Glutamatergic neuron (in vitro differentiated cells): ENCODE measurements around the gene TTLL4. TPM values are rescaled to one million over a fixed set of nuclear protein-coding genes. Genes with fewer than 3 reads are reported as not detected.
A peak's percentile ranks its signal among the peaks of the same experiment; 100 is the strongest.
"Not testable (repeated sequence)": the region's sequence is repeated elsewhere in the genome, so short reads cannot be mapped to it uniquely, and the experiment has no call there.

ENCODE experiments used
- DNase-seq: peaks from one replicate; pipeline ENCODE4 v3.0.0; 2022
- H3K27ac Mint-ChIP-seq: one replicate; pipeline ENCODE4 v1.8.0; 2020; ENCODE audit warnings: mild to moderate bottlenecking, mixed read lengths, inconsistent platforms; ENCODE audit not compliant: unreplicated experiment
- H3K27me3 Mint-ChIP-seq: one replicate; pipeline ENCODE4 v1.8.0; 2020; ENCODE audit warnings: mild to moderate bottlenecking, moderate library complexity, mixed read lengths, inconsistent platforms; ENCODE audit not compliant: unreplicated experiment
- H3K36me3 Mint-ChIP-seq: one replicate; pipeline ENCODE4 v1.8.0; 2020; ENCODE audit warnings: mild to moderate bottlenecking, mixed read lengths, inconsistent platforms; ENCODE audit not compliant: unreplicated experiment
- H3K4me1 Mint-ChIP-seq: one replicate; pipeline ENCODE4 v1.8.0; 2020; ENCODE audit warnings: mild to moderate bottlenecking, low read depth, mixed read lengths, inconsistent platforms; ENCODE audit not compliant: unreplicated experiment
- H3K4me3 Mint-ChIP-seq: one replicate; pipeline ENCODE4 v1.8.0; 2020; ENCODE audit warnings: mild to moderate bottlenecking, mixed read lengths, inconsistent platforms; ENCODE audit not compliant: unreplicated experiment
- H3K9me3 Mint-ChIP-seq: one replicate; pipeline ENCODE4 v1.8.0; 2020; ENCODE audit warnings: mild to moderate bottlenecking, moderate library complexity, mixed read lengths, inconsistent platforms; ENCODE audit not compliant: unreplicated experiment
- total RNA-seq: library from RNA; stranded (reverse); fragmentation: NEBNext Ultra II Directional; extraction: Animal tissue kit (Norgen Biotek cat#: 25700); gene quantifications from one replicate; pipeline ENCODE4 v1.2.1, GENCODE V29; 2021; ENCODE audit not compliant: unreplicated experiment
- TF ChIP-seq, protein P1 (sequence below): fragments of 200-600 bp; sonication (generic); IDR thresholded peaks from one replicate; pipeline ENCODE4 v1.5.0; 2021; ENCODE audit not compliant: partially characterized antibody, unreplicated experiment

The TTLL4 gene
- total RNA-seq, 1 donor from 2014 or later = 27.9 TPM

- TF ChIP-seq, protein P1, sequence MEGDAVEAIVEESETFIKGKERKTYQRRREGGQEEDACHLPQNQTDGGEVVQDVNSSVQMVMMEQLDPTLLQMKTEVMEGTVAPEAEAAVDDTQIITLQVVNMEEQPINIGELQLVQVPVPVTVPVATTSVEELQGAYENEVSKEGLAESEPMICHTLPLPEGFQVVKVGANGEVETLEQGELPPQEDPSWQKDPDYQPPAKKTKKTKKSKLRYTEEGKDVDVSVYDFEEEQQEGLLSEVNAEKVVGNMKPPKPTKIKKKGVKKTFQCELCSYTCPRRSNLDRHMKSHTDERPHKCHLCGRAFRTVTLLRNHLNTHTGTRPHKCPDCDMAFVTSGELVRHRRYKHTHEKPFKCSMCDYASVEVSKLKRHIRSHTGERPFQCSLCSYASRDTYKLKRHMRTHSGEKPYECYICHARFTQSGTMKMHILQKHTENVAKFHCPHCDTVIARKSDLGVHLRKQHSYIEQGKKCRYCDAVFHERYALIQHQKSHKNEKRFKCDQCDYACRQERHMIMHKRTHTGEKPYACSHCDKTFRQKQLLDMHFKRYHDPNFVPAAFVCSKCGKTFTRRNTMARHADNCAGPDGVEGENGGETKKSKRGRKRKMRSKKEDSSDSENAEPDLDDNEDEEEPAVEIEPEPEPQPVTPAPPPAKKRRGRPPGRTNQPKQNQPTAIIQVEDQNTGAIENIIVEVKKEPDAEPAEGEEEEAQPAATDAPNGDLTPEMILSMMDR = no peak
- no peak for DNase-seq
- H3K27me3 Mint-ChIP-seq = no peaks in the 10 kb centered on the region
Measured at GRCh38 chr2:218680061-218680460, 30.6 kb upstream of the TTLL4 start.

GRCh38 chr2:218687400-218688060 lies 23.1 kb upstream of the TTLL4 start:
- H3K27ac Mint-ChIP-seq, H3K27me3 Mint-ChIP-seq, H3K4me1 Mint-ChIP-seq, H3K36me3 Mint-ChIP-seq, H3K9me3 Mint-ChIP-seq, H3K4me3 Mint-ChIP-seq: not testable (repeated sequence)
- TF ChIP-seq, protein P1 = peak; percentile 74
- DNase-seq = peak; percentile 49

More at GRCh38 chr2:218680061-218680460, 30.6 kb upstream of the TTLL4 start:
- Mint-ChIP-seq H3K4me3 (no peak overlapping the region), H3K27ac (no peak overlapping the region), H3K4me1 (no peaks in the 10 kb centered on the region), H3K9me3 (no peaks in the 10 kb centered on the region), H3K36me3 (no peaks in the 10 kb centered on the region)

DNA sequence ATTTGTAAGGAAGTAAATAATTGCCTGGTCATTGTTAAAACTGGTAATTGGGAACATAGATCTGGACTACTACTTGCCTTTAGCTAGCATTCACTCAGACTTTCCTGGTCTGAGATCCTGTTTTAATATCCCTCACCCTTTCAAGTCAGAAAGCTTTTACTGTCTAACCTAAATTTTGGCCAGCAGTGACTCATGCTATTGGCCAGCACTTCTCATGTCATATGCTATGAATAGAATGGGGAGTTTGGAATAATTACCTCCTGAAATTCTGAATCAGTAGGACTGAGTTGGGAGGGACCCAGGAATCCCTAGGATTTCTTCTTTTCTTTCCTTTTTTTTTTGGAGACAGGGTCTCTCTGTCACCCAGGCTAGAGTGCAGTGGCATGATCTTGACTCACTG lies 19.4 kb upstream of the TTLL4 start:
- Mint-ChIP-seq H3K4me1 (peaks cover 3% of the 10 kb centered on the region), H3K4me3 (no peak overlapping the region), H3K36me3 (no peaks in the 10 kb centered on the region), H3K27ac (no peak overlapping the region), H3K27me3 (no peaks in the 10 kb centered on the region), H3K9me3 (peaks cover 2% of the 10 kb centered on the region)
- no peak for DNase-seq
- TF ChIP-seq, protein P1 = no peak

DNA sequence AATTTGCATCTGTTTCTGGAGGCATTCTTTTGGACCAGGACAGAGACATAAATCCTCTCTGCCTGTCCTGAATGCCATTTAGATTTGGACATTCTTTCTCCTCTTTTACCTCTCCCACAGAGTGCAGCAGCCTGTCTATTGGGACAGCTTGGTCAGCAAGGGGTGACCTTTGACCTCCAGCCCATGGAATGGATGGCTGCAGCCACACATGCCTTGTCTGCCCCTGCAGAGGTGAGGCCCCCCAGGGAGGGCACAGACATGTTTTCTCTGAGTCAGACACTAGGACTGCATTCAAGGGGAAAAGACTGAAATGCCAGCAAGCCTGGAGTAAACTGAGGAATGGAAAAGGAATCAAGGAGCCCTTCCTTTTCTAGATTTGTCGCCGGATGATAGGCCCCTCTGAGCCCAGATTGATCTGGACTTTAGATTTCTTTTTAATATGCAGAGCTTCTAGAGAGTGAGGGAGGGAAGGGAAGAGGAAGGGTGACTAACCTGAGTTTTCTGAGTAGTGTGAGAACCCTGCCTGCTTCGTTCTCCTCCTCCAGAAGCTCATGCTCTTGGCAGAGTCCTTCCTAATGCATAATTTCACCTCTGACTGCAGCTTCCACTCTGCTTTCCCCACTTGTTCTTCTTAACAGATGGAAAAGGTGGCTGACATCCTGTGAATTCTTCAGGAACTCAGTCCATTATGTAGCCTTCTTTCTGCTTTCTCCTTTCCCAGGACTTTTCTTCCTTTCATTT lies 16.1 kb upstream of the TTLL4 start:
- DNase-seq = peak; percentile 31
- Mint-ChIP-seq H3K4me1 (peaks cover 3% of the 10 kb centered on the region), H3K36me3 (no peaks in the 10 kb centered on the region), H3K27ac (no peak overlapping the region), H3K9me3 (peaks cover 3% of the 10 kb centered on the region), H3K27me3 (no peaks in the 10 kb centered on the region), H3K4me3 (no peak overlapping the region)
- TF ChIP-seq, protein P1 = no peak

DNA sequence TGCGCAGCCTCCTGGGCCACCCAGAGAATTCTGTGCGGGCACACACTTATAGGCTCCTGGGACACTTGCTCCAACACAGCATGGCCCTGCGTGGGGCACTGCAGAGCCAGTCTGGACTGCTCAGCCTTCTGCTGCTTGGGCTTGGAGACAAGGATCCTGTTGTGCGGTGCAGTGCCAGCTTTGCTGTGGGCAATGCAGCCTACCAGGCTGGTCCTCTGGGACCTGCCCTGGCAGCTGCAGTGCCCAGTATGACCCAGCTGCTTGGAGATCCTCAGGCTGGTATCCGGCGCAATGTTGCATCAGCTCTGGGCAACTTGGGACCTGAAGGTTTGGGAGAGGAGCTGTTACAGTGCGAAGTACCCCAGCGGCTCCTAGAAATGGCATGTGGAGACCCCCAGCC lies 11.8 kb upstream of the TTLL4 start:
- DNase-seq = no peak
- Mint-ChIP-seq H3K27ac (no peak overlapping the region), H3K4me3 (no peak overlapping the region), H3K9me3 (peaks cover 2% of the 10 kb centered on the region), H3K4me1 (peaks cover 3% of the 10 kb centered on the region), H3K36me3 (no peaks in the 10 kb centered on the region), H3K27me3 (peaks cover 4% of the 10 kb centered on the region)
- TF ChIP-seq, protein P1 = no peak
